Central memory CD8-positive, alpha-beta T cell (primary cell): ENCODE data around the gene CLSTN2.

Experiments
- ATAC-seq: fragments of 150-1000 bp; cut with Tn5 transposase; replicated peaks from 2 replicates; pipeline ENCODE4 v1.10.0; 2022; ENCODE audit warnings: mild to moderate bottlenecking, moderate FRiP score, moderate number of reproducible peaks; ENCODE audit not compliant: poor library complexity, severe bottlenecking; ENCODE audit errors: extremely low read depth
- DNase-seq, 2 donors: peaks; one replicate each; pipeline ENCODE4 v3.0.0; 2021; ENCODE audit warnings: low spot score in 2 of 2
- H3K27ac Mint-ChIP-seq: one replicate; pipeline ENCODE4 v1.8.0; 2022; ENCODE audit warnings: low read depth, mild to moderate bottlenecking, moderate library complexity, mixed read lengths
- H3K27me3 Mint-ChIP-seq: one replicate; pipeline ENCODE4 v1.8.0; 2022; ENCODE audit warnings: mixed read lengths
- H3K36me3 Mint-ChIP-seq: one replicate; pipeline ENCODE4 v1.8.0; 2022; ENCODE audit warnings: mild to moderate bottlenecking, moderate library complexity, mixed read lengths; ENCODE audit not compliant: insufficient read depth
- H3K4me1 Mint-ChIP-seq: one replicate; pipeline ENCODE4 v1.8.0; 2022; ENCODE audit warnings: mixed read lengths
- H3K4me3 Mint-ChIP-seq: one replicate; pipeline ENCODE4 v1.8.0; 2022; ENCODE audit warnings: mild to moderate bottlenecking, moderate library complexity, mixed read lengths
- H3K9me3 Mint-ChIP-seq: one replicate; pipeline ENCODE4 v1.8.0; 2022; ENCODE audit warnings: mixed read lengths

CLSTN2 gene

GRCh38 chr3:140440446-140440845, 505.5 kb downstream of the CLSTN2 start:
- ATAC-seq (no peak), DNase-seq (no peak)
- H3K4me1 Mint-ChIP-seq: no peaks in the 10 kb centered on the region
- H3K27me3 Mint-ChIP-seq: peaks cover 30% of the 10 kb centered on the region
- no peaks in the 10 kb centered on the region for H3K36me3 Mint-ChIP-seq
- H3K9me3 Mint-ChIP-seq: no peaks in the 10 kb centered on the region
- no peak overlapping the region for H3K27ac Mint-ChIP-seq
- H3K4me3 Mint-ChIP-seq: no peak overlapping the region

GRCh38 chr3:140441006-140441405, 506.0 kb downstream of the CLSTN2 start:
- Mint-ChIP-seq H3K27ac (no peak overlapping the region), H3K4me3 (no peak overlapping the region), H3K4me1 (no peaks in the 10 kb centered on the region), H3K27me3 (peaks cover 28% of the 10 kb centered on the region), H3K9me3 (no peaks in the 10 kb centered on the region), H3K36me3 (no peaks in the 10 kb centered on the region)
- ATAC-seq (no peak), DNase-seq (no peak)

- DNase-seq (no peak), ATAC-seq (no peak)
- Mint-ChIP-seq H3K9me3 (no peaks in the 10 kb centered on the region), H3K4me1 (no peaks in the 10 kb centered on the region), H3K27me3 (peaks cover 20% of the 10 kb centered on the region), H3K36me3 (no peaks in the 10 kb centered on the region), H3K4me3 (no peak overlapping the region), H3K27ac (no peak overlapping the region)
Observed at GRCh38 chr3:140442621-140443020, 507.6 kb downstream of the CLSTN2 start.

- H3K4me3 Mint-ChIP-seq: no peak overlapping the region
- no peaks in the 10 kb centered on the region for H3K9me3 Mint-ChIP-seq
- H3K36me3 Mint-ChIP-seq: no peaks in the 10 kb centered on the region
- ATAC-seq (no peak), DNase-seq (no peak)
- no peak overlapping the region for H3K27ac Mint-ChIP-seq
- H3K27me3 Mint-ChIP-seq: peaks cover 20% of the 10 kb centered on the region
- no peaks in the 10 kb centered on the region for H3K4me1 Mint-ChIP-seq
Observed at GRCh38 chr3:140443073-140443472, 508.1 kb downstream of the CLSTN2 start.

GRCh38 chr3:140443806-140444205, 508.8 kb downstream of the CLSTN2 start:
- Mint-ChIP-seq H3K27me3 (peaks cover 20% of the 10 kb centered on the region), H3K9me3 (no peaks in the 10 kb centered on the region), H3K4me1 (no peaks in the 10 kb centered on the region), H3K36me3 (no peaks in the 10 kb centered on the region), H3K27ac (no peak overlapping the region), H3K4me3 (no peak overlapping the region)
- DNase-seq: no peak
- no peak for ATAC-seq

- ATAC-seq (no peak), DNase-seq (no peak)
- H3K4me3 Mint-ChIP-seq: no peak overlapping the region
- no peaks in the 10 kb centered on the region for H3K4me1 Mint-ChIP-seq
- no peaks in the 10 kb centered on the region for H3K9me3 Mint-ChIP-seq
- H3K27ac Mint-ChIP-seq: no peak overlapping the region
- peaks cover 16% of the 10 kb centered on the region for H3K27me3 Mint-ChIP-seq
- H3K36me3 Mint-ChIP-seq: no peaks in the 10 kb centered on the region
Observed at GRCh38 chr3:140446734-140447133, 511.7 kb downstream of the CLSTN2 start.

GRCh38 chr3:140447136-140447535, 512.2 kb downstream of the CLSTN2 start:
- H3K27me3 Mint-ChIP-seq: peaks cover 12% of the 10 kb centered on the region
- no peaks in the 10 kb centered on the region for H3K36me3 Mint-ChIP-seq
- ATAC-seq (no peak), DNase-seq (no peak)
- H3K4me3 Mint-ChIP-seq: no peak overlapping the region
- H3K27ac Mint-ChIP-seq: no peak overlapping the region
- H3K4me1 Mint-ChIP-seq: no peaks in the 10 kb centered on the region
- H3K9me3 Mint-ChIP-seq: no peaks in the 10 kb centered on the region

- H3K27ac Mint-ChIP-seq: no peak overlapping the region
- no peaks in the 10 kb centered on the region for H3K36me3 Mint-ChIP-seq
- DNase-seq (no peak), ATAC-seq (no peak)
- H3K9me3 Mint-ChIP-seq: no peaks in the 10 kb centered on the region
- H3K4me1 Mint-ChIP-seq: no peaks in the 10 kb centered on the region
- peaks cover 4% of the 10 kb centered on the region for H3K27me3 Mint-ChIP-seq
- no peak overlapping the region for H3K4me3 Mint-ChIP-seq
Observed at GRCh38 chr3:140448001-140448400, 513.0 kb downstream of the CLSTN2 start.

- no peaks in the 10 kb centered on the region for H3K9me3 Mint-ChIP-seq
- no peak overlapping the region for H3K27ac Mint-ChIP-seq
- ATAC-seq (no peak), DNase-seq (no peak)
- H3K27me3 Mint-ChIP-seq: no peaks in the 10 kb centered on the region
- no peaks in the 10 kb centered on the region for H3K36me3 Mint-ChIP-seq
- no peaks in the 10 kb centered on the region for H3K4me1 Mint-ChIP-seq
- H3K4me3 Mint-ChIP-seq: no peak overlapping the region
Observed at GRCh38 chr3:140449413-140450256, 514.6 kb downstream of the CLSTN2 start.

- peak; percentile 73 for ATAC-seq
Observed at GRCh38 chr3:140453750-140454149, 518.8 kb downstream of the CLSTN2 start.

GRCh38 chr3:140455521-140456214, 520.7 kb downstream of the CLSTN2 start:
- ATAC-seq: no peak

More at GRCh38 chr3:140453750-140454149, 518.8 kb downstream of the CLSTN2 start:
- DNase-seq: no peak
- Mint-ChIP-seq H3K9me3 (no peaks in the 10 kb centered on the region), H3K36me3 (no peaks in the 10 kb centered on the region), H3K27ac (no peak overlapping the region), H3K4me3 (no peak overlapping the region), H3K4me1 (peaks cover 4% of the 10 kb centered on the region), H3K27me3 (no peaks in the 10 kb centered on the region)

GRCh38 chr3:140456974-140457373, 522.0 kb downstream of the CLSTN2 start:
- ATAC-seq: no peak

More at GRCh38 chr3:140455521-140456214, 520.7 kb downstream of the CLSTN2 start:
- no peaks in the 10 kb centered on the region for H3K9me3 Mint-ChIP-seq
- H3K27me3 Mint-ChIP-seq: no peaks in the 10 kb centered on the region
- no peak overlapping the region for H3K27ac Mint-ChIP-seq
- no peak for DNase-seq
- H3K4me1 Mint-ChIP-seq: peaks cover 4% of the 10 kb centered on the region
- no peaks in the 10 kb centered on the region for H3K36me3 Mint-ChIP-seq
- no peak overlapping the region for H3K4me3 Mint-ChIP-seq

GRCh38 chr3:140459462-140459861, 524.5 kb downstream of the CLSTN2 start:
- no peak overlapping the region for H3K4me3 Mint-ChIP-seq
- no peak overlapping the region for H3K27ac Mint-ChIP-seq
- H3K36me3 Mint-ChIP-seq: no peaks in the 10 kb centered on the region
- ATAC-seq: no peak
- peaks cover 16% of the 10 kb centered on the region for H3K4me1 Mint-ChIP-seq
- H3K9me3 Mint-ChIP-seq: no peaks in the 10 kb centered on the region
- no peaks in the 10 kb centered on the region for H3K27me3 Mint-ChIP-seq
- DNase-seq: no peak

More at GRCh38 chr3:140456974-140457373, 522.0 kb downstream of the CLSTN2 start:
- H3K36me3 Mint-ChIP-seq: no peaks in the 10 kb centered on the region
- peaks cover 4% of the 10 kb centered on the region for H3K4me1 Mint-ChIP-seq
- no peak overlapping the region for H3K4me3 Mint-ChIP-seq
- no peak for DNase-seq
- H3K9me3 Mint-ChIP-seq: no peaks in the 10 kb centered on the region
- H3K27ac Mint-ChIP-seq: no peak overlapping the region
- no peaks in the 10 kb centered on the region for H3K27me3 Mint-ChIP-seq
